GM19035 (cell line): ENCODE results near the gene DCAKD.

Source experiments
- ATAC-seq: cut with Tn5 transposase; IDR thresholded peaks from one replicate; pipeline ENCODE4 v1.9.1; 2021; ENCODE audit not compliant: unreplicated experiment

Gene DCAKD

DNA sequence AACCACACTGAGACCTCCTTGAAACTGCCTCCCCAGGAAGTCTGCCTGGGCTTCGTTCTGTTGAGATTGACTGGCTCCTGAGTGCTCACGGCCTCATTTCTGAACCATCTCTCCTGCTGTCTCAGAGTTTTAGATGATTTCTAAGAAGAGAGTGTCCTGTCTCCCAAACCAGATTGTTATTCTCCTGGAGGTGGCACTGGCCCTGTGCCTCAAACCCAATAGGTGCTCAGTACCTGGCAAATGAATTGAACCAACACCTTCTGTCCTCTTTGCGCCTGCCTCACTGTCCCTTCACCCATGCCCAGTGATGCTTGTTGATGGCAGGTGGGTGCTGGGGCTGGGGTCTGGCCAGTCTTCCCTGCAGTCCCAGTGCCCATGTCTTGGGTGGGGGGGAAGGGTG is 47.0 kb downstream of the DCAKD start:
- no peak for ATAC-seq

GRCh38 chr17:45003877-45004276 is 47.6 kb downstream of the DCAKD start:
- ATAC-seq: no peak

- ATAC-seq: no peak
Measured at GRCh38 chr17:45001310-45001709, 50.1 kb downstream of the DCAKD start.

DNA sequence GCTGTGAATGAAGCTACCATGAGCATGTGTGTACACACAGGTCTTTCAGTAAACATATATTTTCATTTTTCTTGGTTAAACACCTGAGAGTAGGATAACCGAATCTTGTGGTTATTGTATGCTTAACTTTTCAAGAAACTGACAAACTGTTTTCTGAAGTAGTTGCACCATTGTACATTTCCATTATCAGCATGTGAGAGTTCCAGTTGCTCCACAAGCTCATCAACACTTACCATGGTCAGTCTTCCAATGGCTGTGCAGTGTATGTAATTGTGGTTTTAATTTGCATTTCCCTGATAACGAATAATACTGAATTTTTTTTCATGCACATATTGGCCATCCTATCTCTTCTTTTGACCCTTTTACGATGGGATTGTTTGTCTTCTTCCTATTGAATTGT is 52.0 kb downstream of the DCAKD start:
- ATAC-seq: no peak

DNA sequence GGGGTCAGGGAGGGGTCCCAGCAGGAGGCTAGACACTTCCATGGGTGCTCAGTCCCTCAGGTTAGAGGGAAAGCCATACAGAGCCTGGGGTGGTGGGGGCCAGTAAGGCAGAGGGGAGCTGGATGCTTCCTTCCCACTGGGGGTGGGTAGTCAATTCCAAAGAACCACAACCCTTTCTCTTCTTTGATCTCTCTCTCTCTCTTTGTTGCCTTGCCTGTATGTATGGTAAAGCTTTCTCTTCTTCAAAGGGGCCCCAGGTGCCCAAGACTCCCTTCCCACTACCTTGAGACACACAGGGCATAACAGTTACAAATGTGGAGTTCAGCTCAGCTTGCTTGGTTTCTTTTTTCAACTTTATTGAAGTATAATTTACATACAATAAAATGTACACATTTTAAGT is 52.8 kb downstream of the DCAKD start:
- no peak for ATAC-seq

GRCh38 chr17:44997733-44998520 is 53.5 kb downstream of the DCAKD start:
- no peak for ATAC-seq

DNA sequence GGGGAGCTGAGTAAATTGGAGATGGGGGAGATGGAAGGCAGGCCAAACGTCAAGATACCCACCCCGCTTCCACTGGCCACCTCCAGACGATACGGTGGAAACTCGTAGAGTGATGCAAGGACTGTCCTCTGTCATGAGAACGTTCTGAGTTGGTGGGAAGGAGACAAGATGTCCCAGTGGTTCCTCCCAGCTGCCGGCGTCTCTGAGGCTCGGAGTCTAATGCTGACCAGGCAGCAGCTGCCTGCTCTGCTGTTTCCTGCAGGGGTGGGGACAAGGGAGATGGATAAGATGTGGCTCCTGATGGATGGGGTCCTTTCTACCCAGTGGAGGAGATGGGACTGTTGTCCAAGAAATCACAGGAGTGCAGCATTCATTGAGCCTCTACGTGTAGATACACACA is 55.1 kb downstream of the DCAKD start:
- no peak for ATAC-seq

DNA sequence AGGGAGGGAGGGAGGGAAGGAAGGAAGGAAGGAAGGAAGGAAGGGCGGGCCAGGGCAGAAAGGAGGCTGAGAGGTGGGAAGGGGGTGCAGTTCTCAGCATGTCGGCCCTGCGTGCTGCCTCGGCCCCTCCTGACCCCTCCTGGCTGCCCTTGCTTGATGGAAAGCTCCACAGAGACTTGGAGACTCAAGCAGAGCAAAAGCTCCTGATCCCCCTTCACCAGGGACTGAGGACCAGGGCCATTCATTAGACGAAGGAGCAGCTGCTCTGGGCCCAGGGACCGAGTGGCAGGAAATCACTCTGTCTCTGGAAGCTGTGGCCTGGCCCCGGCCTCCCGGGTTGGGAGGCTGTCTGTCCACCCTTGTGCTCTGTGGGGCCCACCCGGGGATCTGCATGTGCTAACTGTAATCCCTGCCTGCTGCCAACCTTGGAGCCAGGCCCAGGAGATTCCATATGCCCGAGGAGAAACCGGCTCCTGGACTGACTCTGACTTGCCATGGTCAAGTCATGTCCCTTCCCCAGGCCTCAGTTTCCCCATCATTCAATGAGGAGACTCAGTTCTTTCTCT is 55.9 kb downstream of the DCAKD start:
- ATAC-seq: no peak

- no peak for ATAC-seq
Measured at GRCh38 chr17:44992242-44992939, 59.0 kb downstream of the DCAKD start.

DNA sequence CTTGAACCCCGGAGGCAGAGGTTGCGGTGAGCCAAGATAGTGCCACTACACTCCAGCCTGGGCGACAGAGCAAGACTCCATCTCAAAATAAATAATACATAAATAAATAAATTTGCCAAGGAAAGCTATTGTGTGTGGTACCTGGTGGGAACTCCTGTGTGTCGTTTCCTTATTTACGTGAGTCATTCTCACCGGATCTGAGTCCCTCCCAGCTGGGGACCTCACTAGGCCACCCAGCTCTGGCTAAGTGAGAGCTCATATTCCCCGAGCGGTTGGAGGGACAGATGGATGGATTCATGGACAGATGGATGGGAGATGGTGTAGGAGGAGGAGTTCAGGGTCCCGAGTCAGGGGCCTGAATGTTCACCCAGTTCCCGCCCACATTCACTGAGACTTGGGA is 60.4 kb downstream of the DCAKD start:
- ATAC-seq: no peak

- ATAC-seq: no peak
Measured at GRCh38 chr17:44989552-44990138, 61.8 kb downstream of the DCAKD start.

- no peak for ATAC-seq
Measured at GRCh38 chr17:44988044-44988942, 63.1 kb downstream of the DCAKD start.

- ATAC-seq: no peak
Measured at GRCh38 chr17:44983563-44983962, 67.9 kb downstream of the DCAKD start.

GRCh38 chr17:44982113-44982702 is 69.2 kb downstream of the DCAKD start:
- ATAC-seq: no peak

GRCh38 chr17:44981221-44981968 is 70.0 kb downstream of the DCAKD start:
- no peak for ATAC-seq

- no peak for ATAC-seq
Measured at GRCh38 chr17:44979426-44979995, 71.9 kb downstream of the DCAKD start.

GRCh38 chr17:44978807-44979206 is 72.6 kb downstream of the DCAKD start:
- ATAC-seq: no peak

DNA sequence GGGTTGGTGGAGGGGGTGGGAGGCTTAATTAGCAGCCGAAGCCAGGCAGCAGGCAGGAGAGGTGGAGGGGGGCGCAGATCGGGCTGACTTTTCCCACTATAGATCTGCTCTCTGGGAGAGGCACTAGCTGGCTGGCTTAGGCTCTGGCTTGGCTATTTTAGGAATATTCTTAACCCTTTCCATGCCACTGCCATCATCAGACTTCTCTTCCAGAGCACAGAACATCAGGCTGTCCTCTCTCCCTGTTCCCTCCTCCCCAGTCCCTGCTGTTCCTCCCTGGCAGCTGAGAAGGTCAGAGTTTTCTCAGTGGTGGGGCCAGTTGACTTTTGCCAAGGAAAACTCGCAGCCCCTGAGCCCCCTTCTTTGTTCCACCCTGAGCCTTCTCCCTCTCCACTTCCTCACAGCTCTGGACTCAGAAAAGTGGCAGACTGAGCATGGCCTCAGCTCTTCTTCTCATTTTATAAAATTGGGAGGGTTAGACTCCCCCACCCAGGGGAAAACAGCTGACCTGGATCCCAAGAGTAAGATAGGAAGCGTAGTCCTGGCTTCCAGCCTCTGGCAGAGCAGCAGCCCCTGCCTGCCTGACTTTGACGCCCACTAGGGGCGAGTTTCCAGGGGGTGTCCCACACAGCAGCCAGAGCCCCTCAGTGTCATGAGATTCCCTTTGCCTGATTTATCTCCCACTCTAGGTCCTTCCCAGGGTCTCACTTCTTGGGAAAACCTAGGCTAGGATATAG is 73.5 kb downstream of the DCAKD start:
- ATAC-seq: no peak

- ATAC-seq: no peak
Measured at GRCh38 chr17:44977065-44977464, 74.4 kb downstream of the DCAKD start.
